HG02571 (cell line): ENCODE measurements around the gene MAN1C1.

Experiments used
- ATAC-seq: cut with Tn5 transposase; IDR thresholded peaks from one replicate; pipeline ENCODE4 v1.9.1; 2021; ENCODE audit warnings: mild to moderate bottlenecking, moderate library complexity; ENCODE audit not compliant: unreplicated experiment

Gene MAN1C1

GRCh38 chr1:25616095-25616986 is at the start of gene MAN1C1:
MAN1C1 (plus strand) TSS chr1:25616791; CDS start chr1:25617798, 1,007 bp downstream.
- peak; percentile 62 for ATAC-seq

GRCh38 chr1:25567710-25568089 is 48.9 kb upstream of the MAN1C1 start:
- ATAC-seq = no peak

- no peak for ATAC-seq
Measured at GRCh38 chr1:25568090-25568833, 48.3 kb upstream of the MAN1C1 start.

- ATAC-seq = no peak
Measured at GRCh38 chr1:25568834-25569596, 47.6 kb upstream of the MAN1C1 start.

GRCh38 chr1:25569597-25570396 is 46.8 kb upstream of the MAN1C1 start:
- no peak for ATAC-seq

GRCh38 chr1:25570798-25571521 is 45.6 kb upstream of the MAN1C1 start:
- no peak for ATAC-seq

GRCh38 chr1:25571522-25571970 is 45.0 kb upstream of the MAN1C1 start:
- no peak for ATAC-seq

- ATAC-seq = no peak
Measured at GRCh38 chr1:25572107-25572506, 44.5 kb upstream of the MAN1C1 start.

GRCh38 chr1:25572708-25573590 is 43.6 kb upstream of the MAN1C1 start:
- no peak for ATAC-seq

GRCh38 chr1:25573591-25573930 is 43.0 kb upstream of the MAN1C1 start:
- ATAC-seq = no peak

GRCh38 chr1:25573961-25574360 is 42.6 kb upstream of the MAN1C1 start:
- no peak for ATAC-seq

GRCh38 chr1:25575191-25575590 is 41.4 kb upstream of the MAN1C1 start:
- ATAC-seq = no peak

GRCh38 chr1:25576459-25577133 is 40.0 kb upstream of the MAN1C1 start:
- ATAC-seq = no peak

- ATAC-seq = no peak
Measured at GRCh38 chr1:25577134-25577920, 39.3 kb upstream of the MAN1C1 start.

GRCh38 chr1:25579292-25580252 is 37.0 kb upstream of the MAN1C1 start:
- no peak for ATAC-seq

GRCh38 chr1:25580927-25581326 is 35.7 kb upstream of the MAN1C1 start:
- ATAC-seq = no peak
